PFSK-1 (cell line): ENCODE results near the gene KDM7A.

Experiments used
- FOXP2 ChIP-seq: optimal IDR thresholded peaks from 2 replicates; pipeline ENCODE3; 2011; ENCODE audit warnings: borderline replicate concordance, control low read depth, inconsistent platforms; ENCODE audit not compliant: insufficient read depth; ENCODE audit errors: extremely low read length, extremely low read depth
- POLR2AphosphoS5 ChIP-seq: IDR thresholded peaks from 2 replicates; pipeline ENCODE4 v1.6.1; 2012; ENCODE audit warnings: low read depth, mild to moderate bottlenecking, control low read depth, low read length, moderate library complexity
- REST ChIP-seq, 2 experiments: IDR thresholded peaks; 2 replicates each; pipeline versions ENCODE4 v1.6.1 to v1.8.0; 2011 to 2012; ENCODE audit warnings: low read depth in 2 of 2, low read length in 2 of 2, control low read depth in 1 of 2, inconsistent platforms in 1 of 2, mild to moderate bottlenecking in 1 of 2, moderate library complexity in 1 of 2; ENCODE audit not compliant: insufficient read depth in 1 of 2
- SIN3A ChIP-seq: IDR thresholded peaks from 2 replicates; pipeline ENCODE4 v1.6.1; 2012; ENCODE audit warnings: mild to moderate bottlenecking, low read length, moderate library complexity, borderline replicate concordance; ENCODE audit not compliant: insufficient read depth
- TAF1 ChIP-seq: IDR thresholded peaks from 2 replicates; pipeline ENCODE4 v1.6.1; 2012; ENCODE audit warnings: low read length, control low read depth, borderline replicate concordance; ENCODE audit not compliant: insufficient read depth

GRCh38 chr7:140085447-140085846 is 91.3 kb downstream of the KDM7A start:
- no peak for TF ChIP-seq REST (IDR thresholded peaks at IDR 0.05; ENCODE audit: insufficient read depth in 1 of 2, low read depth in 2 of 2, low read length in 2 of 2)
- TF ChIP-seq POLR2AphosphoS5: no peak
- no peak for TF ChIP-seq TAF1
- TF ChIP-seq SIN3A: no peak
- TF ChIP-seq FOXP2: no peak
